HEK293 (cell line): Measurements from ENCODE around the gene UPB1.
"Not testable (repeated sequence)": the region's sequence is repeated elsewhere in the genome, so short reads cannot be mapped to it uniquely, and the experiment has no call there.

ENCODE experiments used
- CTCF ChIA-PET: fragments of 350-600 bp; formaldehyde crosslinking; extraction: SDS; loops from one replicate; lab custom pipeline; 2021; ENCODE audit warnings: antibody characterized with exemption; lab: Yijun Ruan, JAX
- POLR2A ChIA-PET: fragments of 300-600 bp; formaldehyde crosslinking; extraction: SDS; loops from one replicate; lab custom pipeline; 2020; ENCODE audit warnings: antibody characterized with exemption, inconsistent platforms; lab: Yijun Ruan, JAX
- H3K27ac ChIP-seq: fragments of 200-500 bp; sonication (Bioruptor generic); 2 replicates; pipeline ENCODE4 v1.5.1; 2014; ENCODE audit warnings: low read depth, low read length, control low read depth, inconsistent platforms; ENCODE audit errors: extremely low read depth
- H3K36me3 ChIP-seq, 2 experiments: fragments of 200-500 bp in 1 of 2; sonication (Bioruptor generic) in 1 of 2; 1 replicate in 1 of 2; 2 replicates in 1 of 2; pipeline ENCODE4 v1.5.1; 2014 to 2017; ENCODE audit warnings: inconsistent platforms in 2 of 2, low read length in 2 of 2; ENCODE audit not compliant: control insufficient read depth in 2 of 2, insufficient read depth in 1 of 2
- H3K4me1 ChIP-seq: fragments of 200-500 bp; sonication (Bioruptor generic); 2 replicates; pipeline ENCODE4 v1.5.1; 2014; ENCODE audit warnings: mild to moderate bottlenecking, low read length, inconsistent platforms; ENCODE audit not compliant: control insufficient read depth, insufficient read depth
- H3K4me3 ChIP-seq: 2 replicates; pipeline ENCODE4 v1.5.1; 2011; ENCODE audit warnings: low read depth, mild to moderate bottlenecking, control low read depth, low read length, moderate library complexity
- H3K9me3 ChIP-seq: fragments of 200-500 bp; sonication (Bioruptor generic); 2 replicates; pipeline ENCODE4 v1.5.1; 2014; ENCODE audit warnings: low read depth, low read length, inconsistent platforms; ENCODE audit not compliant: control insufficient read depth, insufficient read depth
- GLIS1 ChIP-seq: fragments of 450-650 bp; formaldehyde crosslinking; IDR thresholded peaks from 2 replicates; pipeline ENCODE4 v1.5.1; 2016; ENCODE audit warnings: missing biosample characterization, missing genetic modification characterization
- KLF1 ChIP-seq: fragments of 450-650 bp; formaldehyde crosslinking; IDR thresholded peaks from 2 replicates; pipeline ENCODE4 v1.5.1; 2016; ENCODE audit warnings: missing biosample characterization, missing genetic modification characterization
- ZIC2 ChIP-seq: fragments of 450-650 bp; formaldehyde crosslinking; IDR thresholded peaks from 2 replicates; pipeline ENCODE4 v1.5.1; 2016; ENCODE audit warnings: missing biosample characterization, missing genetic modification characterization
- ZNF133 ChIP-seq: fragments of 450-650 bp; formaldehyde crosslinking; IDR thresholded peaks from 2 replicates; pipeline ENCODE4 v1.5.1; 2016; ENCODE audit warnings: missing biosample characterization, missing genetic modification characterization
- ZNF169 ChIP-seq: fragments of 450-650 bp; formaldehyde crosslinking; IDR thresholded peaks from 2 replicates; pipeline ENCODE4 v1.5.1; 2016; ENCODE audit warnings: missing biosample characterization, missing genetic modification characterization
- ZNF239 ChIP-seq: fragments of 450-650 bp; formaldehyde crosslinking; IDR thresholded peaks from 2 replicates; pipeline ENCODE4 v1.5.1; 2016; ENCODE audit warnings: missing biosample characterization, missing genetic modification characterization
- ZNF610 ChIP-seq: fragments of 450-650 bp; formaldehyde crosslinking; IDR thresholded peaks from 2 replicates; pipeline ENCODE4 v1.5.1; 2016; ENCODE audit warnings: missing biosample characterization, missing genetic modification characterization, borderline replicate concordance
- ZNF623 ChIP-seq: fragments of 450-650 bp; formaldehyde crosslinking; IDR thresholded peaks from 2 replicates; pipeline ENCODE4 v1.5.1; 2016; ENCODE audit warnings: missing biosample characterization, missing genetic modification characterization
- ZNF76 ChIP-seq: fragments of 450-650 bp; formaldehyde crosslinking; IDR thresholded peaks from 2 replicates; pipeline ENCODE4; 2016; ENCODE audit warnings: low read depth, missing biosample characterization, missing genetic modification characterization, borderline replicate concordance
- ZNF792 ChIP-seq: fragments of 450-650 bp; formaldehyde crosslinking; IDR thresholded peaks from 2 replicates; pipeline ENCODE4 v1.5.1; 2016; ENCODE audit warnings: missing biosample characterization, missing genetic modification characterization
- TF ChIP-seq, protein P1 (sequence below): fragments of 450-650 bp; formaldehyde crosslinking; conservative IDR thresholded peaks from 2 replicates; pipeline ENCODE4 v1.5.1; 2016; ENCODE audit warnings: low read depth, missing biosample characterization, missing genetic modification characterization
- TF ChIP-seq, protein P2 (sequence below): fragments of 450-650 bp; formaldehyde crosslinking; IDR thresholded peaks from 2 replicates; pipeline ENCODE4 v1.5.1; 2016; ENCODE audit warnings: missing biosample characterization, missing genetic modification characterization

Gene UPB1

DNA sequence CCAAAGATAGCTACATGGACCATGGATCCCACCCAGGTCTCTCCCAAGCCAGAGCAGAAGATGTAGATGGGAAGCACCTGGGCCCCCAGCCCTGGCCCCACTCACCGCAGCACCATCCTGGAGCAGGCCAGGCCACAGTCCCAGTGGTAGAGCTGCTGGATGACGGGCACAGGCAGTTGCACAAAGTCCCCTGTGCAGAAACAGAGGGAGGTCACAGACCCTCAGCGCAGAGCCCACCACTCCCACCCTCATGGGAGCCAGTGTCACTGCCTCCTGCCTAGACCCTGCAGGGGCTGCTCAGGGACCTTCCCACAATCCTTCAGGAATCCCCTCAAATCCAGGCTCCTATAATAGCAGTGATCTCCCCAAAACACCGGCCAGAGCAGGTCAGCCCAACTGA is 53.7 kb downstream of the UPB1 start (continued):
- TF ChIP-seq, protein P1, sequence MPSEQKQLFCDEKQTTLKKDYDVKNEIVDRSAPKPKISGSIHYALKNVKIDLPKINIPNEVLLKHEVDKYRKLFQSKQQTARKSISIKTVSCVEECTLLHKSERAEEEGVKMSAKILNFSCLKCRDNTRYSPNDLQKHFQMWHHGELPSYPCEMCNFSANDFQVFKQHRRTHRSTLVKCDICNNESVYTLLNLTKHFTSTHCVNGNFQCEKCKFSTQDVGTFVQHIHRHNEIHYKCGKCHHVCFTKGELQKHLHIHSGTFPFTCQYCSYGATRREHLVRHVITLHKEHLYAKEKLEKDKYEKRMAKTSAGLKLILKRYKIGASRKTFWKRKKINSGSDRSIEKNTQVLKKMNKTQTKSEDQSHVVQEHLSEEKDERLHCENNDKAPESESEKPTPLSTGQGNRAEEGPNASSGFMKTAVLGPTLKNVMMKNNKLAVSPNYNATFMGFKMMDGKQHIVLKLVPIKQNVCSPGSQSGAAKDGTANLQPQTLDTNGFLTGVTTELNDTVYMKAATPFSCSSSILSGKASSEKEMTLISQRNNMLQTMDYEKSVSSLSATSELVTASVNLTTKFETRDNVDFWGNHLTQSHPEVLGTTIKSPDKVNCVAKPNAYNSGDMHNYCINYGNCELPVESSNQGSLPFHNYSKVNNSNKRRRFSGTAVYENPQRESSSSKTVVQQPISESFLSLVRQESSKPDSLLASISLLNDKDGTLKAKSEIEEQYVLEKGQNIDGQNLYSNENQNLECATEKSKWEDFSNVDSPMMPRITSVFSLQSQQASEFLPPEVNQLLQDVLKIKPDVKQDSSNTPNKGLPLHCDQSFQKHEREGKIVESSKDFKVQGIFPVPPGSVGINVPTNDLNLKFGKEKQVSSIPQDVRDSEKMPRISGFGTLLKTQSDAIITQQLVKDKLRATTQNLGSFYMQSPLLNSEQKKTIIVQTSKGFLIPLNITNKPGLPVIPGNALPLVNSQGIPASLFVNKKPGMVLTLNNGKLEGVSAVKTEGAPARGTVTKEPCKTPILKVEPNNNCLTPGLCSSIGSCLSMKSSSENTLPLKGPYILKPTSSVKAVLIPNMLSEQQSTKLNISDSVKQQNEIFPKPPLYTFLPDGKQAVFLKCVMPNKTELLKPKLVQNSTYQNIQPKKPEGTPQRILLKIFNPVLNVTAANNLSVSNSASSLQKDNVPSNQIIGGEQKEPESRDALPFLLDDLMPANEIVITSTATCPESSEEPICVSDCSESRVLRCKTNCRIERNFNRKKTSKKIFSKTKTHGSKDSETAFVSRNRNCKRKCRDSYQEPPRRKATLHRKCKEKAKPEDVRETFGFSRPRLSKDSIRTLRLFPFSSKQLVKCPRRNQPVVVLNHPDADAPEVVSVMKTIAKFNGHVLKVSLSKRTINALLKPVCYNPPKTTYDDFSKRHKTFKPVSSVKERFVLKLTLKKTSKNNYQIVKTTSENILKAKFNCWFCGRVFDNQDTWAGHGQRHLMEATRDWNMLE, result no peak
- TF ChIP-seq ZNF169 (tag by site-specific recombination), result no peak
- no peak for TF ChIP-seq ZNF610 (tag by site-specific recombination)
- TF ChIP-seq ZNF623 (tag by site-specific recombination), result no peak

DNA sequence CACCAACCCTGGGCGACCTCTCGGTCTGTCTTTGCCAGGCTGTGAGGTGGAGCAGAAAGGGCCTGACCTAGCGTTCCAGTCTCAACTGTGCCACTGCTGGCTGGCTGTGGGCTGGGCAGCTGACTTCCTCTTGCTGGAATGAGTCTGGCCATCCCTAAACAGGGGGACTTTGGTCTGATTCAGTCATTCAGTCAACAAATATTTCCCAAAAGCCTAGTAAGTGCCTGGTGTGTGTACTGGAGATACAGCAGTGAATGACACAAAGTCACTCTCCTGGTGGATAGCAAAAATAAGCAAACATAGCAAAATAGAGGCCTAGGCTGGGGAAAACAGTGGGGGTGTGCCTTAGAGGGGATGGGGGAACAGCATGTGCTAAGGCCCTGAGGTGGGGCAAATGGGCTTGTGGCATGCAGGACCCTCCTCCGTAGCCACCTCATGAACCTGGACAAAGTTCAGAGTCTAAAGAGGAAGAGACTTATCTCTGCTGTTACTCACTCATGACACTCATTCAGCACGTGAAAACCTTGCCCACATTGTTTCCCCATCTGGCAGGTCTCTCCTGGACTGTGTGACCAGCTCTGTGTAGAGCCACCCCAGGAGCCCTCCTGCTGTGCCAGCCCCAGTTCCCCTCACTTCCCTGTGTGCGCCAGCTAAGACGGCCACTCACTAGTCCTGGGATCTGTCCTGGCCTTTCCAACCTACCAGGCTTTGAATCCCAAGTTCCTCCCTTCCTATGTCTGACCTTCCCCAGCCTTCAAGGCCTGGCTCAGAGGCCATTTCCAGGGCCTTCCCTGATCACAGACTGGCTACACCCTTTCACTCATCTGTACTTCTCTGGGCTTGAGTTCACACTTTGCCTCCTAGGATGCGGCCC is 55.1 kb downstream of the UPB1 start:
- H3K27ac ChIP-seq, result no peak overlapping the region
- ChIA-PET POLR2A (interaction anchor here (0.7 kb wide), 1 partner anchor 11 kb away, joined by 3 read pairs; no protein-coding TSS in a partner anchor), CTCF (no interaction called here)
- peaks cover 0 to 64% of the 10 kb centered on the region in 2 experiments for H3K36me3 ChIP-seq
- peaks cover 5% of the 10 kb centered on the region; the same call in 1 of the 2 replicates for H3K4me1 ChIP-seq
- TF ChIP-seq ZNF623 (tag by site-specific recombination) (peak; percentile 85), ZNF792 (no peak), ZIC2 (tag by site-specific recombination) (peak; percentile 41), GLIS1 (peak; percentile 47)
- H3K9me3 ChIP-seq, result no peaks in the 10 kb centered on the region
- no peak overlapping the region for H3K4me3 ChIP-seq

DNA sequence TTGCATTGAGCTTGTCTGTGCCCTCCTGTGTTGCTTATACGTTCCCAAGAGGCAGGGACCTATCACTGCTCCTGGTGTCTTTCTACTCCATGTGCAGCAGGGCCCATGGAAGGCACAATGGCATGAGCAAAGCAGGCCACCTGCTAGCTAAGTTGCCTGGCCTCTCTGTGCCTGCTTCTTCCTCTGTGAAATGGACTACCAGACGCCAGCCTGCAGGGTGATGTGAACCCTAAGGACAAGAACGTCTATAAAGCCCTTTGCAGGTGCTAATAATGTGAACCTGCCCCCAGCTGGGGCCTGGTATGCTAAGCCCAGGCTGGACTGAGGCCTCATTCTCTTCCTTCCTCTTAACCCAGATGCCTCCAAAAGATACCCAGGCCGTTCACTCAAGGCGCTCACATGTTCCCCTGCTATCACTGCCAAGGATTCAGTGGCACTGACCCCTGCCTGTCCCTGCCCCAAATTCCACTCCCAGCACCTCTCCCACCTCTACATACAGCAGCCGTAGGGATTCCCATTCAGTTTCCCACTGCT is 55.8 kb downstream of the UPB1 start:
- TF ChIP-seq ZNF133 (tag by site-specific recombination) (no peak), ZNF239 (tag by site-specific recombination) (no peak), ZNF76 (tag by site-specific recombination) (no peak)
- Histone ChIP-seq H3K27ac (no peak overlapping the region), H3K36me3 (peaks cover 0 to 62% of the 10 kb centered on the region in 2 experiments), H3K9me3 (no peaks in the 10 kb centered on the region), H3K4me1 (peaks cover 5% of the 10 kb centered on the region; the same call in 1 of the 2 replicates), H3K4me3 (no peak overlapping the region)
- CTCF ChIA-PET, result interaction anchor here (0.9 kb wide), 1 partner anchor 24 kb away, joined by 4 read pairs; no protein-coding TSS in a partner anchor
- POLR2A ChIA-PET, result no interaction called here

DNA sequence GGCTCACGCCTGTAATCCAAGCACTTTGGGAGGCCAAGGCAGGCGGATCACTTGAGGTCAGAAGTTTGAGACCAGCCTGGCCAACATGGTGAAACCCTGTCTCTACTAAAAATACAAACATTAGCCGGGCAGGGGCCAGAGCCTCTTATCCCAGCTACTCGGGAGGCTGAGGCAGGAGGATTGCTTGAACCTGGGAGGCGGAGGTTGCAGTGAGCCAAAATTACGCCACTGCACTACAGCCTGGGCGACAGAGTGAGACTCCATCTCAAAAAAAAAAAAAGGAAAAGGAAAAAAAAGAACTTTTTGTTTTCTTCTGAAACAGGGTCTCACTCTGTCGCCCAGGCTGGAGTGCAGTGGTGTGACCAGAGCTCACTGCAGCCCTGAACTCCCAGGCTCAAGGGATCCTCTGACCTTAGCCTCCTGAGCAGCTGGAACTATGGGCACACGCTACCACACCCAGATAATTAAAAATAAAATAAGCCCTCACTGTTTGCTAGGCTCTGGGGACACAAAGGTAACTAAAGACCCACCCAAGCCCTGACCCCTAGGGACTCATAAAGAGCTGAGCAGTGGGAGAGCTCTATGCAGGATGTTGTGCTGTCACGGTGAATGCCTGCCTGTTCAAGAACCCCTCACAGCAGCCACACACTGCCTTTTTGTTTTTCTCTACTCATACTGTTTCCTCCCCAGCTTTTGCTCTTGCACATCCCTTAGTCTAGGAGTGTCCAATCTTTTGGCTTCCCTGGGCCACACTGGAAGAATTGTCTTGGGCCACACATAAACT is 57.6 kb downstream of the UPB1 start:
- H3K27ac ChIP-seq, CTCF ChIA-PET, H3K4me3 ChIP-seq: not testable (repeated sequence)
- POLR2A ChIA-PET, result interaction anchor here (1.3 to 4.0 kb wide), 3 partner anchors 9 to 41 kb away, joined by 3 to 33 read pairs (median 4); no protein-coding TSS in a partner anchor
- TF ChIP-seq KLF1, result peak; percentile 54; the same call in 1 of the 2 replicates
- TF ChIP-seq GLIS1, result 0 out of 2 replicates have a peak, but pooled peaks have one; percentile 24
- TF ChIP-seq, protein P2, sequence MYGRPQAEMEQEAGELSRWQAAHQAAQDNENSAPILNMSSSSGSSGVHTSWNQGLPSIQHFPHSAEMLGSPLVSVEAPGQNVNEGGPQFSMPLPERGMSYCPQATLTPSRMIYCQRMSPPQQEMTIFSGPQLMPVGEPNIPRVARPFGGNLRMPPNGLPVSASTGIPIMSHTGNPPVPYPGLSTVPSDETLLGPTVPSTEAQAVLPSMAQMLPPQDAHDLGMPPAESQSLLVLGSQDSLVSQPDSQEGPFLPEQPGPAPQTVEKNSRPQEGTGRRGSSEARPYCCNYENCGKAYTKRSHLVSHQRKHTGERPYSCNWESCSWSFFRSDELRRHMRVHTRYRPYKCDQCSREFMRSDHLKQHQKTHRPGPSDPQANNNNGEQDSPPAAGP (tag by site-specific recombination), result 0 out of 2 replicates have a peak, but pooled peaks have one; percentile 17
- TF ChIP-seq, all 188 proteins: peak for 3; not testable (repeated sequence) for 185
- not testable (repeated sequence) for H3K4me1 ChIP-seq, H3K9me3 ChIP-seq
- H3K36me3 ChIP-seq, result peaks cover 6 to 58% of the 10 kb centered on the region in 2 experiments
